Right ventricle myocardium inferior (tissue), 1 donor: ENCODE measurements around the gene GNAQ. TPM values are rescaled to one million over a fixed set of nuclear protein-coding genes. Genes with fewer than 3 reads are reported as not detected.
"Not testable (repeated sequence)": the region's sequence is repeated elsewhere in the genome, so short reads cannot be mapped to it uniquely, and the experiment has no call there.

Experiments used
- ATAC-seq: fragments of 200-7000 bp; cut with Tn5 transposase; one replicate; pipeline ENCODE4 v1.9.1; 2020; ENCODE audit warnings: mild to moderate bottlenecking, moderate library complexity
- DNase-seq: peaks from one replicate; pipeline ENCODE4 v3.0.0; 2021; ENCODE audit errors: missing footprints
- intact Hi-C: fragments of 100-400 bp; cut with DNase I; formaldehyde crosslinking; loops from one replicate; pipeline ENCODE4 v1.11.0; 2022
- total RNA-seq: library from RNA; stranded (reverse); fragmentation: NEBNext Ultra II Directional; extraction: Animal tissue kit (Norgen Biotek cat#: 25700); gene quantifications from one replicate; pipeline ENCODE4 v1.2.1, GENCODE V29; 2021
- donor health status: DM: no; HTN: yes; CAD: no; lungs with severe emphysema.

The GNAQ gene
- total RNA-seq, 1 donor from 2014 or later, result 15.9 TPM

GRCh38 chr9:77896938-77897667, 134.5 kb downstream of the GNAQ start:
- DNase-seq, result no peak
- intact Hi-C loops, result no loop called here
- ATAC-seq, result no peak

GRCh38 chr9:77896269-77896937, 135.2 kb downstream of the GNAQ start:
- ATAC-seq (no peak), DNase-seq (no peak)
- intact Hi-C loops, result no loop called here

DNA sequence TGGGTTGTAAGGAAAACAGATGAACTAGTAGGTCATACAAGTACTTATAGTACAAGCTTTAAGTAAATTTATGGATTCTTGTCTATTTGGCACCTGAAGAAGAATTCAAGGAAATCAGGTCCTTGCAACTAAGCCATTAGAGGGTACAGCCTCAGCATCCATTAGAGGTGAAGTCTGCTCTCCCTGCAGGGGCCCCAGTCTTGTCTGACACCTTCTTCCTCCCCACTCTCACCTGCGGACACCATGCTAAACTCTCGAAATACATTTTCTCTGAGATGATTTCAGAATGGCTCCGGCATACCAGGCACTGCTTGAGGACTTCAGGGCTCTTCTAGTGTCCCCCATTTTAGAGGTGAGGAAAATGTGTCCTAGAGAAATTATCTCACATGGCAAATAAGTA, 137.9 kb downstream of the GNAQ start:
- ATAC-seq, result no peak
- intact Hi-C loops, result no loop called here
- DNase-seq, result no peak

DNA sequence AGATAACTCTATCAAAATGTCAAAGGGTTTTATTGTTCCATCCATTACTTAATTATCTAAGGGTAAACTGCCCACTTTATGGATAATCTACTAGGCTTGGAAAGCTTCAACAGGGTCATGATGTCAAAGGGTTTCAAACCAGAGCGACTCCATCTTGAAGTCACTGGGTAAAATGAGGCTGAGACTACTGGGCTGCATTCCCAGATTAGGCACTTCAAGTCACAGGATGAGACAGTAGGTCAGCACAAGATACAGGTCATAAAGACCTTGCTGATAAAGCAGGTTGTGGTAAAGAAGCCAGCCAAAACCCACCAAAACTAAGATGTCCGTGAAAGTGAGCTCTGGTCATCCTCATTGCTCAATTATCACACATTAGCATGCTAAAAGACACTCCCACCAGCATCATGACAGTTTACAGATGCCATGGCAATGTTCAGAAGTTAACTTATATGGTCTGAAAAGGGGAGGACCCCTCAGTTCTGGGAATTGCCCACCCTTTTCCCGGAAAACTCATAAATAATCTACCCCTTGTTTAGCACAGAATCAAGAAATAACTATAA, 138.6 kb downstream of the GNAQ start:
- intact Hi-C loops, result no loop called here
- no peak for ATAC-seq
- DNase-seq, result no peak

GRCh38 chr9:77892171-77892570, 139.4 kb downstream of the GNAQ start:
- ATAC-seq (no peak), DNase-seq (no peak)
- intact Hi-C loops, result no loop called here

DNA sequence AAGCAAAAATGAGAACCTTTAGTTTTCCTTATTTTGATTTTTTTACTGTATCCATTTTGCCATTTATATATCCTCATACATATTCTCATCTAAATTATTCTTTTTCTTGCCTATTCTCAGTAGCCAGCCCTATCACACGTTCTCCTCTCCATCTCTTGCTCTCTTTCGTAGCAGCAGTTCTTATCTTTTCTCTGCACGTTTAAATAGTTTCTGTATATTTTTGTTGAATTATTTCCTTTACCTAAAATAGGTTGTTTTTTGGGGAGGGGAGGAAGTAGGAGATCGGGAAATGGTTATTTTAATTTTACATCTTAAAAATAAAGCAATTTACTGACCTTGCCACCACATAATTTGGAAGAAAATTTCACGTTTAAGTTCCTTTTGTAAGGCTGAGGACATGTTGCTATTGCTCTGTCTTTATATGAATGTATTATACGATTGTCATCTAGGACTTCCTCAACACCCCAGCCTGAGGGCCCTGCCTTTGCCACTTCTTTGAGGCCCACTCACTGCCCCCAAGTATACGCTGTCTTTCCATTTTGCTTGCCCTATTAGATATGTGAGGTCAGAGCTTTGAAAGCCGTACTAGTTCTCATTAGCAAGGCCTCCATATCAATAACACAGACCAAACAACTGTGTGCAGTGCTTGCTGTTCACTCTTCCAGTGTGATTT, 140.3 kb downstream of the GNAQ start:
- intact Hi-C loops, result no loop called here
- ATAC-seq (no peak), DNase-seq (no peak)

DNA sequence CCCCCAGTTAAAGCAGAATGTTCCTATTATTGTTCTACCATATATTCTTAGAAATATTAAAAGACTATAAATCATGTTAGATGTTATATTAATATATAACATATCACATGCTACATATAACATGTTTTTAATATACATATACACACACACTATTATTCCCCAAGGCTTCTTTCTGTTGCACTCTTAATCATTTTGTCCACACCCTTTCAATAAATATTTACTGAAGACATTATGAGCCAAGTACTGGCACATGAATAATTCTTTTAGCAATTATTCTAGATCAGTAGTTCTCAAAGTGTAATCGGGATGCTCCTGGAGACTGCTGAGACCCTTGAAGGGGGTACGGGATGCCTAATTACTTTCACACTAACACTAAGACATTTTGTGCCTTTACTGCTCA, 143.9 kb downstream of the GNAQ start:
- ATAC-seq (no peak), DNase-seq (no peak)
- intact Hi-C loops, result no loop called here

DNA sequence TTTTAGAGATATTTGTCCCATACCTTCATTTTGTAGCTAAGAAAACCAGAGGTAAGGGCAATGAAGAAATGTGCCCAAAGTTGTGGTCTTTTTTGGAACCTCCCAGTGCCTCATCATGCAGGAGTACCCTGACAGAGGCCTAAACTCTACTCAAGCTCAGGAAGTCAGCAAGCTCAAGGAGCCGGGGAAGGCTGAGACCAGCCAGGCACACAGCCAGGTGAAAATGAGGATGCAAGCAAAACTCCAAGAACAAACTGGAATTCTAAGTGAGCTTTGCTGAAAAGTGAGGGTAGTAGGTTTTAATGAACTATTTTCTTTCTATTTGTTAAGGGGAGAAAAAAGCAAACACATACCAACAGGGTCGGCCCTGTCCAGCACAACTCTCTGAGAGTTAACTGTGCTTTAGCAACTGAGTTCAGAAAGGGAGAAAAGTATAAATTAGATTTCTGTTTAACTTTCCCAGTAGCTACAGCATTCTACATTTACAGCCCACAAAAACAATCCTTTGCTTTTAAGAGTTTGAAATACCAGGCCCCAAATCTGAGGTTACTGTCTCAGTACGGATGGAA, 146.4 kb downstream of the GNAQ start:
- DNase-seq (no peak), ATAC-seq (no peak)
- intact Hi-C loops, result no loop called here

GRCh38 chr9:77883846-77884771, 147.5 kb downstream of the GNAQ start:
- ATAC-seq, result no peak
- DNase-seq, result no peak
- intact Hi-C loops, result no loop called here

- ATAC-seq (no peak), DNase-seq (no peak)
- intact Hi-C loops, result no loop called here
Measured at GRCh38 chr9:77883133-77883532, 148.5 kb downstream of the GNAQ start.

GRCh38 chr9:77882294-77882693, 149.3 kb downstream of the GNAQ start:
- ATAC-seq, result no peak
- intact Hi-C loops, result no loop called here
- no peak for DNase-seq

DNA sequence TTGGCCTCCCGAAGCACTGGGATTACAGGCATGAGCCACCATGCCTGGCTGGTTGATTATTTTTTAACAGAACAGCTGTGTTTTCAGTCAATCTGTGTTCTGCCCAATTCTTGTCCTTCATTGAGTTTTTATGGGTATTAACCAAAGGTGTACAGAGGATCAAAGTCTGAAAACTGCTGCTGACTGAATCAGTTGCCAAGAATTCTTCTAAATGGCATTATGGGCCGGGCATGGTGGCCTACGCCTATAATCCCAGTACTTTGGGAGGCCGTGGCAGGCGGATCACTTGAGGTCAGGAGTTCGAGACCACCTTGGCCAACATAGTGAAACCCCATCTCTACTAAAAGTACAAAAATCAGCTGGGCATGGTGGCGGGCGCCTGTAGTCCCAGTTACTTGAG, 150.0 kb downstream of the GNAQ start:
- intact Hi-C loops, DNase-seq, ATAC-seq: not testable (repeated sequence)

GRCh38 chr9:77881111-77881510, 150.5 kb downstream of the GNAQ start:
- ATAC-seq (no peak), DNase-seq (no peak)
- intact Hi-C loops, result no loop called here

- DNase-seq, result no peak
- no peak for ATAC-seq
- intact Hi-C loops, result no loop called here
Measured at GRCh38 chr9:77879437-77879943, 152.1 kb downstream of the GNAQ start.

DNA sequence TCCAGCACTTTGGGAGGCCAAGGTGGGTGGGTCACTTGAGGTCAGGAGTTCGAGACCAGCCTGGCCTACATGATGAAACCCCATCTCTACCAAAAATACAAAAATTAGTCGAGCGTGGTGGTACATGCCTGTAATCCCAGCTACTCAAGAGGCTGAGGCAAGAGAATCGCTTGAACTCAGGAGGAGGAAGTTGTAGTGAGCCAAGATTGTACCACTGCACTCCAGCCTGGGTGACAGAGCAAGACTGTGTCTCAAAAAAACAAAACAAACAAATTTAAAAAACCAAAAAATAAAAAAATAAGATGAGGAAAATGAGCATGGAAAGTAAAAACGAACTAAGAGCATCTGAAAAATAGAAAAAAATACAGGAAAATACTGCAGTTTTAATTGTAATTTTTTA, 152.8 kb downstream of the GNAQ start:
- DNase-seq, ATAC-seq, intact Hi-C loops: not testable (repeated sequence)

- no peak for DNase-seq
- no peak for ATAC-seq
- intact Hi-C loops, result no loop called here
Measured at GRCh38 chr9:77877976-77878375, 153.6 kb downstream of the GNAQ start.

GRCh38 chr9:77876590-77876989, 155.0 kb downstream of the GNAQ start:
- ATAC-seq, result no peak
- intact Hi-C loops, result no loop called here
- DNase-seq, result no peak

- DNase-seq, result no peak
- no peak for ATAC-seq
- intact Hi-C loops, result no loop called here
Measured at GRCh38 chr9:77876091-77876490, 155.5 kb downstream of the GNAQ start.
